ENCODE data around the gene ZNF595. TPM values are rescaled to one million over a fixed set of nuclear protein-coding genes. Genes with fewer than 3 reads are reported as not detected.

The ZNF595 gene
- total RNA-seq, 1 experiment from 2014 or later = 38.3 TPM

DNA sequence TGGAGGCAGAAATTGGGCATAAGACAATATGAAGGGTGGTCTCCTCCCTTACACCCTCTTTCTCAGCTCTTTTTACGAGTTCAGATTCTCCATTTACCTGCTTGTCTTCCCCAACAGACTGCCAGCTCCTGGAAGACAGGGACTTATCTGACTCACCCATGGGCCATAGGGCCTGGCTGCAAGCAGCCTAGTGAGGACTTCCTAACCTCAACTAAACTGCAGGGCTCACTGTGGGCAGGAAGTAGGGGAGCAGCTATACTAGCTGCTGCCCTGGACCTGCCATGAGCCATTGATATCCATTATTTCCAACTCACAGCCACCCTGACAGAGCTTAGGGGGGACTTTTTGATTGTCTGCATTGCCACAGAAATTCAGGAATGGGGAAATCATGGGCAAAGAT, 59.6 kb downstream of the ZNF595 start:
- POLR2A ChIA-PET = no interaction called here
- Mint-ChIP-seq H3K27ac (ENCODE audit: low read depth, unreplicated experiment) (no peak overlapping the region), H3K27me3 (ENCODE audit: insufficient read depth, unreplicated experiment) (no peaks in the 10 kb centered on the region), H3K4me1 (ENCODE audit: insufficient read depth, unreplicated experiment) (peaks cover 9% of the 10 kb centered on the region), H3K4me3 (ENCODE audit: unreplicated experiment) (no peak overlapping the region), H3K9me3 (ENCODE audit: unreplicated experiment) (peaks cover 31% of the 10 kb centered on the region), H3K36me3 (ENCODE audit: insufficient read depth, unreplicated experiment) (no peaks in the 10 kb centered on the region)
- CTCF ChIA-PET = interaction anchor here (0.7 kb wide), 1 partner anchor 243 kb away, joined by 3 read pairs; no protein-coding TSS in a partner anchor
- BruUV-seq (replicated peaks) = no TSS peak
- DNase-seq (ENCODE audit: unreplicated experiment) = no peak
- intact Hi-C loops (cut with micrococcal nuclease) = no loop called here
- TF ChIP-seq, protein P1, sequence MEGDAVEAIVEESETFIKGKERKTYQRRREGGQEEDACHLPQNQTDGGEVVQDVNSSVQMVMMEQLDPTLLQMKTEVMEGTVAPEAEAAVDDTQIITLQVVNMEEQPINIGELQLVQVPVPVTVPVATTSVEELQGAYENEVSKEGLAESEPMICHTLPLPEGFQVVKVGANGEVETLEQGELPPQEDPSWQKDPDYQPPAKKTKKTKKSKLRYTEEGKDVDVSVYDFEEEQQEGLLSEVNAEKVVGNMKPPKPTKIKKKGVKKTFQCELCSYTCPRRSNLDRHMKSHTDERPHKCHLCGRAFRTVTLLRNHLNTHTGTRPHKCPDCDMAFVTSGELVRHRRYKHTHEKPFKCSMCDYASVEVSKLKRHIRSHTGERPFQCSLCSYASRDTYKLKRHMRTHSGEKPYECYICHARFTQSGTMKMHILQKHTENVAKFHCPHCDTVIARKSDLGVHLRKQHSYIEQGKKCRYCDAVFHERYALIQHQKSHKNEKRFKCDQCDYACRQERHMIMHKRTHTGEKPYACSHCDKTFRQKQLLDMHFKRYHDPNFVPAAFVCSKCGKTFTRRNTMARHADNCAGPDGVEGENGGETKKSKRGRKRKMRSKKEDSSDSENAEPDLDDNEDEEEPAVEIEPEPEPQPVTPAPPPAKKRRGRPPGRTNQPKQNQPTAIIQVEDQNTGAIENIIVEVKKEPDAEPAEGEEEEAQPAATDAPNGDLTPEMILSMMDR (IDR thresholded peaks at IDR 0.05; ENCODE audit: unreplicated experiment) = no peak

GRCh38 chr4:113732-114131, 60.6 kb downstream of the ZNF595 start:
- no peak for DNase-seq (ENCODE audit: unreplicated experiment)
- ChIA-PET POLR2A (interaction anchor here (3.5 kb wide), 1 partner anchor 11 kb away, joined by 28 read pairs; the partner anchor contains the start of gene ZNF718), CTCF (interaction anchor here (0.7 kb wide), 1 partner anchor 242 kb away, joined by 3 read pairs; no protein-coding TSS in a partner anchor)
- intact Hi-C loops (cut with micrococcal nuclease) = no loop called here
- Mint-ChIP-seq H3K36me3 (ENCODE audit: insufficient read depth, unreplicated experiment) (no peaks in the 10 kb centered on the region), H3K27ac (ENCODE audit: low read depth, unreplicated experiment) (no peak overlapping the region), H3K9me3 (ENCODE audit: unreplicated experiment) (peaks cover 28% of the 10 kb centered on the region), H3K27me3 (ENCODE audit: insufficient read depth, unreplicated experiment) (no peaks in the 10 kb centered on the region), H3K4me1 (ENCODE audit: insufficient read depth, unreplicated experiment) (peaks cover 9% of the 10 kb centered on the region), H3K4me3 (ENCODE audit: unreplicated experiment) (no peak overlapping the region)
- BruUV-seq (replicated peaks) = no TSS peak
- TF ChIP-seq, protein P1 (IDR thresholded peaks at IDR 0.05; ENCODE audit: unreplicated experiment) = no peak

DNA sequence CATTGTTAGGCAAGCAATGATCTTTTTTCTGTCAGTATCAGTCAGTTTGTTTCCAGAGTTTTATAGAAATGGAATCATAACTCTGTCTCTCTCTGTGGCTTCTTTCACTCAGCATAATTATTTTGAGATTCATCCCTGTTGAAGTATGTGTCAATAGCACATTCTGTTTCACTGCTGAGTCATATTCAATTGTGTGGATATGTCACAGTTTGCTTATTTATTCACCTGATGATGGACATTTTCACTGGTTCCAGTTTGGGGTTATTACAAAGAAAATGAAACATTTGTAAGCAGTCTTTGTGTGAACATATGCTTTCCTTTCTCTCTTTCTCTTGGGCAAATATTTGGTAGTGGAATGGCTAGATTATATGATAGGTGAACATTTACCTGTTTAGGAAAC, 61.0 kb downstream of the ZNF595 start:
- H3K36me3 Mint-ChIP-seq (ENCODE audit: insufficient read depth, unreplicated experiment) = no peaks in the 10 kb centered on the region
- peaks cover 24% of the 10 kb centered on the region for H3K9me3 Mint-ChIP-seq (ENCODE audit: unreplicated experiment)
- TF ChIP-seq, protein P1 (IDR thresholded peaks at IDR 0.05; ENCODE audit: unreplicated experiment) = no peak
- intact Hi-C loops (cut with micrococcal nuclease) = no loop called here
- no peaks in the 10 kb centered on the region for H3K27me3 Mint-ChIP-seq (ENCODE audit: insufficient read depth, unreplicated experiment)
- peaks cover 9% of the 10 kb centered on the region for H3K4me1 Mint-ChIP-seq (ENCODE audit: insufficient read depth, unreplicated experiment)
- H3K4me3 Mint-ChIP-seq (ENCODE audit: unreplicated experiment) = no peak overlapping the region
- POLR2A ChIA-PET = interaction anchor here (3.5 kb wide), 1 partner anchor 10 kb away, joined by 28 read pairs; the partner anchor contains the start of gene ZNF718
- no peak overlapping the region for H3K27ac Mint-ChIP-seq (ENCODE audit: low read depth, unreplicated experiment)
- BruUV-seq (replicated peaks) = no TSS peak
- DNase-seq (ENCODE audit: unreplicated experiment) = peak; percentile 38
- CTCF ChIA-PET = no interaction called here

DNA sequence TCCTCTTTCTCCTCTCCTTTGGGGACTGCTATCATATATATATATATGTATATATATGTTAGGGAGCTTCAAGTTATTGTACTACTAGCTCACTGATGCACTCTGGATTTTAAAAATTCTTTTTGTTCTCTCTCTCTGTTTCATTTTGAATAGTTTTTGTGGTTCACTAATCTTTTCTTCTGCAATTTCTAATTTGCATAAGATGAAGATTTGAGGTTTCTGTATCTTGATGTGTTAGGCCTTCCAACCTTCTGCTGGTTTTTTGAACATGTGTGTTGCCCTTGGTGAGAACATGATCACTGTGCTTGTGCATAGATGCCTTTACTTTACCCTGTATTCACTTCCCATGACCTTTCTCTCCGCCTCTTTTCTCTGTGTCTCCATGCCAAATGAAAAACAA, 63.4 kb downstream of the ZNF595 start:
- Mint-ChIP-seq H3K27me3 (ENCODE audit: insufficient read depth, unreplicated experiment) (no peaks in the 10 kb centered on the region), H3K4me1 (ENCODE audit: insufficient read depth, unreplicated experiment) (peaks cover 9% of the 10 kb centered on the region), H3K4me3 (ENCODE audit: unreplicated experiment) (no peak overlapping the region), H3K36me3 (ENCODE audit: insufficient read depth, unreplicated experiment) (no peaks in the 10 kb centered on the region), H3K27ac (ENCODE audit: low read depth, unreplicated experiment) (no peak overlapping the region), H3K9me3 (ENCODE audit: unreplicated experiment) (peaks cover 18% of the 10 kb centered on the region)
- BruUV-seq (replicated peaks) = no TSS peak
- DNase-seq (ENCODE audit: unreplicated experiment) = no peak
- ChIA-PET POLR2A (interaction anchor here (3.5 kb wide), 1 partner anchor 8 kb away, joined by 28 read pairs; the partner anchor contains the start of gene ZNF718), CTCF (interaction anchor here (0.6 kb wide), 1 partner anchor 626 kb away, joined by 3 read pairs; no protein-coding TSS in a partner anchor)
- intact Hi-C loops (cut with micrococcal nuclease) = no loop called here
- TF ChIP-seq, protein P1 (IDR thresholded peaks at IDR 0.05; ENCODE audit: unreplicated experiment) = no peak

All from MCF 10A (cell line).